ENCODE data around the gene SNX30.

The SNX30 gene

GRCh38 chr9:112887381-112887780 lies 136.8 kb downstream of the SNX30 start:
- DNase-seq, result peak; percentile 27 to 32

- no peak for DNase-seq
These were observed 139.8 kb downstream of the SNX30 start, which contains the start of gene SLC46A2 for GRCh38 chr9:112890106-112891081. TSS of gene SLC46A2 (minus strand) at chr9:112890876. CDS start at chr9:112890681, 195 bp downstream.

GRCh38 chr9:112891521-112891920 lies 141.0 kb downstream of the SNX30 start:
- DNase-seq, result no peak

GRCh38 chr9:112892981-112893380 lies 142.4 kb downstream of the SNX30 start:
- no peak for DNase-seq

GRCh38 chr9:112894041-112894440 lies 143.5 kb downstream of the SNX30 start:
- DNase-seq, result no peak

- peak; percentile 16 to 28 for DNase-seq
These were observed 144.1 kb downstream of the SNX30 start for GRCh38 chr9:112894699-112895098.

GRCh38 chr9:112896131-112896530 lies 145.6 kb downstream of the SNX30 start:
- DNase-seq, result no peak

GRCh38 chr9:112898872-112899311 lies 148.3 kb downstream of the SNX30 start:
- no peak for DNase-seq

GRCh38 chr9:112900488-112900887 lies 149.9 kb downstream of the SNX30 start:
- no peak for DNase-seq

GRCh38 chr9:112900901-112901300 lies 150.3 kb downstream of the SNX30 start:
- DNase-seq, result no peak

GRCh38 chr9:112905084-112905483 lies 154.5 kb downstream of the SNX30 start:
- DNase-seq, result no peak

- DNase-seq, result no peak
These were observed 161.2 kb downstream of the SNX30 start for GRCh38 chr9:112911736-112912135.

GRCh38 chr9:112912636-112913035 lies 162.1 kb downstream of the SNX30 start:
- DNase-seq, result no peak

GRCh38 chr9:112913326-112913725 lies 162.8 kb downstream of the SNX30 start:
- DNase-seq, result no peak

GRCh38 chr9:112914524-112914923 lies 164.0 kb downstream of the SNX30 start:
- DNase-seq, result no peak

GRCh38 chr9:112917047-112917986 lies 166.8 kb downstream of the SNX30 start:
- no peak for DNase-seq

GRCh38 chr9:112917987-112918362 lies 167.4 kb downstream of the SNX30 start:
- DNase-seq, result no peak

- peak; percentile 86 to 90 for DNase-seq
These were observed 171.0 kb downstream of the SNX30 start for GRCh38 chr9:112921549-112921948.
